Osteocyte (in vitro differentiated cells): Measurements from ENCODE around the gene C1orf167. TPM values are rescaled to one million over a fixed set of nuclear protein-coding genes. Genes with fewer than 3 reads are reported as not detected.

ENCODE experiments used
- DNase-seq: peaks from one replicate; pipeline ENCODE4 v3.0.0; 2021; ENCODE audit warnings: mixed read lengths; ENCODE audit not compliant: unreplicated experiment; ENCODE audit errors: extremely low spot score
- H3K27ac Mint-ChIP-seq: one replicate; pipeline ENCODE4 v1.8.0; 2021; ENCODE audit warnings: mild to moderate bottlenecking, mixed read lengths; ENCODE audit not compliant: unreplicated experiment
- H3K27me3 Mint-ChIP-seq: one replicate; pipeline ENCODE4 v1.8.0; 2021; ENCODE audit warnings: mixed read lengths; ENCODE audit not compliant: unreplicated experiment
- H3K36me3 Mint-ChIP-seq: one replicate; pipeline ENCODE4 v1.8.0; 2021; ENCODE audit warnings: mixed read lengths; ENCODE audit not compliant: unreplicated experiment
- H3K4me1 Mint-ChIP-seq: one replicate; pipeline ENCODE4 v1.8.0; 2021; ENCODE audit warnings: mixed read lengths; ENCODE audit not compliant: unreplicated experiment
- H3K4me3 Mint-ChIP-seq: one replicate; pipeline ENCODE4 v1.8.0; 2021; ENCODE audit warnings: mild to moderate bottlenecking, moderate library complexity, mixed read lengths; ENCODE audit not compliant: unreplicated experiment
- H3K9me3 Mint-ChIP-seq: one replicate; pipeline ENCODE4 v1.8.0; 2021; ENCODE audit warnings: mixed read lengths; ENCODE audit not compliant: unreplicated experiment
- long read RNA-seq: library from polyadenylated mRNA; unstranded; transcript quantifications from one replicate; pipeline ENCODE4 v2.0.0, GENCODE V29; 2021
- total RNA-seq: library from RNA; stranded (reverse); gene quantifications from 2 replicates; pipeline ENCODE4 v1.2.1, GENCODE V29; 2021
- TF ChIP-seq, protein P1 (sequence below): fragments of 200-600 bp; sonication (generic); IDR thresholded peaks from 2 replicates; pipeline ENCODE4 v1.5.0; 2021; ENCODE audit warnings: antibody characterized with exemption, mild to moderate bottlenecking, moderate library complexity

Gene C1orf167, protein sequence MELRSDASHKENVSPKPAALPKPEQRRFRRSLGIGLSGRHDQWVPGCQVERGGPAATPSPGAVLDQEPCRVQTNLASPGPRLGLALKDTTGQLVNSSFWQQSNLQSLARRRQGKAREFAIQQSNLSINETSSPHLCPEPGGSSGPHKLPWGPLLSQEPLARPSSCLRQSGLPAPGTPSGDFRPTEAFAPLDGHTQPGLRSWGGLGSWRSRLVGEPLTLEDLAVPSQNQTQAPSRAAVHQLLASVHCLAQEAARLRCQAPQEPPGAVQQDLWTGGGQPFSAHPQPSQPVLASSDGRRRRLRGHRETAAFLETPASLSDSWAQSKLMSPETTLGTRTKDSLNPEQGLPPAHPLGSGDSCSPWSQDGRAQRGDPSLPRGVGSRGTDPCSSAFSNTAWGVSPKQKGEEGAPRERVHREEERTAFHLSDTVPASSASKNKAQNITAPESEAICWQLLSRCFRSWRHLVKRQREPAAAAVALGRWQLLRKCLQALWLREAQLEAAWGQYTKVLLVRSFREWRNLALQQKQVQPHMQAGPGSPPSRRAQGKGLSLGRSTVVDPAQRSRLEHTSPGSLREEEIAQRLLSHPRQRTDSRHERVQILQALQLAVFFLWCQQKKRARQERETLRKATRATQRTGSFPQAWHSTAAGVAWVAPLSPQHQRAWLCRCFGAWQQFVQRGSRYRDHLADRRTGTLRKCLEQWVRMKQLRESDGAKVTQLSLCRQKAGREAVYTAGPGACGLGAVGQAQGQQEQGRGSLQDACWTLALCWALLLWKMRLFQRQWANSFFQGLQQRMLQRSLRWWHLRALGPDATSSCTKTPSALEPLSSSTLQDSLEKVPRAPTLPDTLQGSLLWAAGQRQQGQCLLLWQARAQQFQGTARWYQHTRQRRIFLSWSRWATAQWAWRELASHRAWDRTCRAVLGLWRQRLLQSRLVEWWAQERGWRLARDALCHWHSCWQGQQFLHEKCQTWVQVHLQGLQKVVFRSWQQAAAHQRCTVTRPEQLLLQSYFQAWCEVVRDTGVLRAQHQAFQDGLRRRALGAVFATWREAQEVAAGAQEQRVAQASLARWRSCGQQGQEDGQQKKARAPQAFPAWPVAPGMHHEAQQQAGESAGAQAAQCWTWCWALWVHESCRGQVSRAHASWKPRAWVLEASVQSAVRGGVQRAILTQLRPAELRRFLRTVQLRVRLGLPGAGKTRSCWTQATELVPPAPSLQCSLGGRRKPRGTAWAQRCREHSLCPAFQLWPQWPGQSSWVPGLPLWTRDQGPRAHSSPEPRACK (N-terminal part only)
- total RNA-seq, result not detected in 2 replicates
- long read RNA-seq, result 0 reads

DNA sequence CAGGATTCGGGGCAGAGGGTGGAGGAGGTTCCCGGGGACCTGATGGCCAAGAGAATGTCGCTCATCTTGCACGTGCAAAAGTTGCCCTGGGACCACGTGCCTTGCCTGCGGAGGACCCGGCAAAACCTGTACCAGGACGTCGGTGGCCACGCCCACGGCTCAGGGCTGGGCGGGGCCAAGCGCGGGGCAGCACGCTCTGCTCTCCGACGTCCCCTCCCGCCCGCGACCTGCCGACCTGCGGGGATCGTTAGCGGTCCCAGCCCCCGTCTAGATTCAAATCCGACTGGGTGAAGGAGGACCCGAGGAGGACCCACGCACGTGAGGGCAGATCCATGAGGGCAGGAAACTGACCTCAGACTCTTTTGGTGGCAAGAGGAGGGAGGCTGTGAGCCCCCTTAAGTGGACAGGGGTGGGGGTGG is at the start of gene C1orf167:
Gene C1orf167, plus strand, starts transcription at position 206 of the 419 bp plus-strand sequence. CDS start 2,208 bp downstream, outside the sequence.
- no peak for DNase-seq
- Mint-ChIP-seq H3K36me3 (no peaks in the 10 kb centered on the region), H3K27ac (no peak within 1 kb of the TSS), H3K27me3 (peaks cover 27% of the 10 kb centered on the region), H3K9me3 (peaks cover 3% of the 10 kb centered on the region), H3K4me1 (peaks cover 1% of the 10 kb centered on the region), H3K4me3 (no peak within 1 kb of the TSS)
- TF ChIP-seq, protein P1, sequence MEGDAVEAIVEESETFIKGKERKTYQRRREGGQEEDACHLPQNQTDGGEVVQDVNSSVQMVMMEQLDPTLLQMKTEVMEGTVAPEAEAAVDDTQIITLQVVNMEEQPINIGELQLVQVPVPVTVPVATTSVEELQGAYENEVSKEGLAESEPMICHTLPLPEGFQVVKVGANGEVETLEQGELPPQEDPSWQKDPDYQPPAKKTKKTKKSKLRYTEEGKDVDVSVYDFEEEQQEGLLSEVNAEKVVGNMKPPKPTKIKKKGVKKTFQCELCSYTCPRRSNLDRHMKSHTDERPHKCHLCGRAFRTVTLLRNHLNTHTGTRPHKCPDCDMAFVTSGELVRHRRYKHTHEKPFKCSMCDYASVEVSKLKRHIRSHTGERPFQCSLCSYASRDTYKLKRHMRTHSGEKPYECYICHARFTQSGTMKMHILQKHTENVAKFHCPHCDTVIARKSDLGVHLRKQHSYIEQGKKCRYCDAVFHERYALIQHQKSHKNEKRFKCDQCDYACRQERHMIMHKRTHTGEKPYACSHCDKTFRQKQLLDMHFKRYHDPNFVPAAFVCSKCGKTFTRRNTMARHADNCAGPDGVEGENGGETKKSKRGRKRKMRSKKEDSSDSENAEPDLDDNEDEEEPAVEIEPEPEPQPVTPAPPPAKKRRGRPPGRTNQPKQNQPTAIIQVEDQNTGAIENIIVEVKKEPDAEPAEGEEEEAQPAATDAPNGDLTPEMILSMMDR, result no peak

DNA sequence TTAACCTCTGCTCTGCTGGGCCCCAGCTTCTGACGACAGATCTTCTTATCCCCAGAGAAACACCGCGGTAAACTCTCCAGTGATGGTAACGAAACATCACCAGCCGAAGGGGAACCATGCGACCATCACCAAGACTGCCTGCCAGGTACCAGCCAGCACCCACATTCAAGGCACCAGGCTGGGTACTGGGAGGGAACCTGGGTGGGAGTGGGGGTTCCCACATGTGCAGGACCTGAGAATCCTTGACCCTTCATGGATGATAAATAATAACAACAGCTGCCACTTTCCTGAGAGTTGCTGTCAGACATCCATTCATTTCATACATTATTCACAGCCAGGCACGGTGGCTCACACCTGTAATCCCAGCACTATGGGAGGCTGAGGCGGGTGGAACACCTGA is 49.7 kb upstream of the C1orf167 start:
- peaks cover 17% of the 10 kb centered on the region for H3K27me3 Mint-ChIP-seq
- no peaks in the 10 kb centered on the region for H3K4me1 Mint-ChIP-seq
- no peak overlapping the region for H3K27ac Mint-ChIP-seq
- H3K36me3 Mint-ChIP-seq, result no peaks in the 10 kb centered on the region
- DNase-seq, result no peak
- no peaks in the 10 kb centered on the region for H3K9me3 Mint-ChIP-seq
- TF ChIP-seq, protein P1, result no peak
- H3K4me3 Mint-ChIP-seq, result no peak overlapping the region

DNA sequence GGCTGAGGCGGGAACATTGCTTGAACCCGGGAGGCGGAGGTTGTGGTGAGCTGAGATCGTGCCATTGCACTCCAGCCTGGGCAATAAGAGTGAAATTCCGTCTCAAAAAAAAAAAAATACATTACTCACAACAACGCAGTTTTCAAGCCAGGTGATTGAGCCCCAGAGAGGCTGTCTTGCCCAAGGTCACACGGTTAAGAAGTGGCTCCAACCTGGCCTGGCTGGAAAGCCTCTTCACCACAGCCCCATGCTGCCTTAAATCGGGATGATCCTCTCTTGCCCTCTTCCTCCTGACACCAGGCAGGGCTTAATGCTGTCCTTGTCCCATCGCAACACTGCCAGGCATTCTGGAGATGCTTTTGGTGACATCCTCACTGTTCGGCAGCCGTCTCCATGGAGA is 48.9 kb upstream of the C1orf167 start:
- H3K27ac Mint-ChIP-seq, result no peak overlapping the region
- TF ChIP-seq, protein P1, result no peak
- no peaks in the 10 kb centered on the region for H3K4me1 Mint-ChIP-seq
- H3K27me3 Mint-ChIP-seq, result peaks cover 17% of the 10 kb centered on the region
- no peak overlapping the region for H3K4me3 Mint-ChIP-seq
- no peak for DNase-seq
- no peaks in the 10 kb centered on the region for H3K9me3 Mint-ChIP-seq
- no peaks in the 10 kb centered on the region for H3K36me3 Mint-ChIP-seq

DNA sequence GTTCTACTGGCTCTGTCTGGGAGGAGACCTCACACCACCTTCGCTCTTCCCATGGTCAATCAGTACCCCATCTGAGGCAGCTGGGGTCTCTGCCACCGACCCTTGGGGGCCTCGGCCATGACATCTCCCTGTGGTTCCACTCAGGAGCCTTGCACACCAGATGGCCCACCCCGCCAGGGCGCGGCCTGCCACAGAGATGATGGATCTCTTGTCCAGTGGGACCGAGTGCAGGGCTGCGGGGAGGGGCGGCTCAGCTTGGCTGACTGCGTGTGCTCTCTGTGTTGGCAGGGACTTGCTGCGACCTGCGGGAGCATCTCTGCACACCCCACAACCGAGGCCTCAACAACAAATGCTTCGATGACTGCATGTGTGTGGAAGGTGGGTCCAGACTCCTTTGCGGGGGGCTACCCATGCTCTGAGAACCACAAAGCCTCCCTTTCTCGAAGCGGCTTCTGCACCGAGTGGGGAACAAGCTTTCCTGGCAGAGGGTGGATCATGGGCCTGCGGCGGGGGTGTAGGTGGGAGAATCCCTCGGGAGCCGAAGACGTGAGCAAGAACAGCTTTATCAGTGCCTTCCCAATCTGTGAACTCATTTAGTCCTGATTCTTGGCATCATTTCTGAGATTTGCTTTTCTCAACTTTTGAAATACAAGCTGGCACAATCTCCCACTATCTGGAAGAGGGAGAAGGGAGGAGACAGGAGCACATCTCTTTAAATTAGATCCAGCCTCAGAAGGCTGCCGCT is 47.0 kb upstream of the C1orf167 start:
- H3K4me3 Mint-ChIP-seq, result no peak overlapping the region
- TF ChIP-seq, protein P1, result no peak
- H3K4me1 Mint-ChIP-seq, result peaks cover 4% of the 10 kb centered on the region
- peaks cover 24% of the 10 kb centered on the region for H3K27me3 Mint-ChIP-seq
- H3K27ac Mint-ChIP-seq, result no peak overlapping the region
- no peaks in the 10 kb centered on the region for H3K36me3 Mint-ChIP-seq
- H3K9me3 Mint-ChIP-seq, result no peaks in the 10 kb centered on the region
- DNase-seq, result no peak
